Osteoblast (primary cell): ENCODE measurements around the gene PTPRH. TPM values are rescaled to one million over a fixed set of nuclear protein-coding genes. Genes with fewer than 3 reads are reported as not detected.

Experiments
- DNase-seq: peaks from one replicate; pipeline ENCODE4 v3.0.0; 2011; ENCODE audit warnings: low spot score, mixed read lengths; ENCODE audit not compliant: insufficient read length; ENCODE audit errors: missing footprints
- H2AFZ ChIP-seq: 2 replicates; pipeline ENCODE4 v1.6.0; 2011; ENCODE audit warnings: mild to moderate bottlenecking, low read length
- H3K27ac ChIP-seq: 2 replicates; pipeline ENCODE4 v1.5.1; 2011; ENCODE audit warnings: mild to moderate bottlenecking, low read depth, low read length, moderate library complexity
- H3K27me3 ChIP-seq: 2 replicates; pipeline ENCODE4 v1.6.0; 2012; ENCODE audit warnings: mild to moderate bottlenecking, control low read depth, inconsistent platforms, low read length, moderate library complexity; ENCODE audit not compliant: insufficient read depth
- H3K36me3 ChIP-seq: 2 replicates; pipeline ENCODE4 v1.5.1; 2011; ENCODE audit warnings: mild to moderate bottlenecking, low read length, control low read depth, moderate library complexity; ENCODE audit not compliant: insufficient read depth
- H3K4me1 ChIP-seq: 2 replicates; pipeline ENCODE4 v1.5.1; 2011; ENCODE audit warnings: mild to moderate bottlenecking, low read length, control low read depth, moderate library complexity; ENCODE audit not compliant: insufficient read depth
- H3K4me2 ChIP-seq: 2 replicates; pipeline ENCODE4 v1.6.0; 2011; ENCODE audit warnings: mild to moderate bottlenecking, low read length; ENCODE audit not compliant: insufficient read depth
- H3K4me3 ChIP-seq: fragments of 200-600 bp; sonication (generic); 3 replicates; pipeline ENCODE4 v1.5.1; 2012; ENCODE audit warnings: mild to moderate bottlenecking, low read length, inconsistent platforms; ENCODE audit not compliant: insufficient read depth
- H3K79me2 ChIP-seq: 2 replicates; pipeline ENCODE4 v1.6.0; 2012; ENCODE audit warnings: mild to moderate bottlenecking, low read length, control low read depth, inconsistent platforms; ENCODE audit not compliant: insufficient read depth
- H3K9me3 ChIP-seq: 2 replicates; pipeline ENCODE4 v1.5.1; 2011; ENCODE audit warnings: low read depth, low read length, control low read depth
- H4K20me1 ChIP-seq: 2 replicates; pipeline ENCODE4 v1.6.0; 2012; ENCODE audit warnings: mild to moderate bottlenecking, low read length, control low read depth; ENCODE audit not compliant: insufficient read depth
- total RNA-seq: library from RNA; depleted of rRNA; stranded (reverse); fragments of >200 nt; gene quantifications from 2 replicates; pipeline ENCODE4 v1.2.3, GENCODE V29; 2012
- TF ChIP-seq, protein P1 (sequence below): IDR thresholded peaks from 2 replicates; pipeline ENCODE4 v1.5.1; 2011; ENCODE audit warnings: mild to moderate bottlenecking, low read depth, low read length, moderate library complexity; ENCODE audit errors: extremely low read depth

Gene PTPRH
- total RNA-seq, 1 donor = 1.1 TPM

DNA sequence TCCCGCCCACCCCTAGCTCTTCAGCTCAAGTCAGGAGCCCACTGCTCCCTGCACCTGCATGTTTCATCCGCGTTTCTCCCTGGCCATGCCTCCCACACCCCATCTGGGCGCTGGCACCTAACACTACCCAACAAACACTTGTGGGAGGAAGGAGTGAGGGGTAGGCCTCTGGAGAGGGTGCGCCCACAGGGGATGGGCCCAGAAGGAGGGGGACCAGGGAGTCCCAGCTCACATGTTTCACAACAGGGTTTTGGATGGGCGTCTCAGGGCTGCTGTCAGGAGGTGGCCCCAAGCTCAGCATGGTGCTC, 31.4 kb upstream of the PTPRH start:
- Histone ChIP-seq H3K79me2 (peaks cover 10% of the 10 kb centered on the region), H3K27me3 (no peaks in the 10 kb centered on the region), H3K4me2 (no peak overlapping the region), H3K27ac (no peak overlapping the region), H3K4me3 (no peak overlapping the region), H4K20me1 (peaks cover 8% of the 10 kb centered on the region), H2AFZ (no peak overlapping the region), H3K36me3 (peaks cover 76% of the 10 kb centered on the region), H3K4me1 (no peaks in the 10 kb centered on the region), H3K9me3 (no peaks in the 10 kb centered on the region)
- DNase-seq = peak; percentile 34
- TF ChIP-seq, protein P1, sequence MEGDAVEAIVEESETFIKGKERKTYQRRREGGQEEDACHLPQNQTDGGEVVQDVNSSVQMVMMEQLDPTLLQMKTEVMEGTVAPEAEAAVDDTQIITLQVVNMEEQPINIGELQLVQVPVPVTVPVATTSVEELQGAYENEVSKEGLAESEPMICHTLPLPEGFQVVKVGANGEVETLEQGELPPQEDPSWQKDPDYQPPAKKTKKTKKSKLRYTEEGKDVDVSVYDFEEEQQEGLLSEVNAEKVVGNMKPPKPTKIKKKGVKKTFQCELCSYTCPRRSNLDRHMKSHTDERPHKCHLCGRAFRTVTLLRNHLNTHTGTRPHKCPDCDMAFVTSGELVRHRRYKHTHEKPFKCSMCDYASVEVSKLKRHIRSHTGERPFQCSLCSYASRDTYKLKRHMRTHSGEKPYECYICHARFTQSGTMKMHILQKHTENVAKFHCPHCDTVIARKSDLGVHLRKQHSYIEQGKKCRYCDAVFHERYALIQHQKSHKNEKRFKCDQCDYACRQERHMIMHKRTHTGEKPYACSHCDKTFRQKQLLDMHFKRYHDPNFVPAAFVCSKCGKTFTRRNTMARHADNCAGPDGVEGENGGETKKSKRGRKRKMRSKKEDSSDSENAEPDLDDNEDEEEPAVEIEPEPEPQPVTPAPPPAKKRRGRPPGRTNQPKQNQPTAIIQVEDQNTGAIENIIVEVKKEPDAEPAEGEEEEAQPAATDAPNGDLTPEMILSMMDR = no peak

DNA sequence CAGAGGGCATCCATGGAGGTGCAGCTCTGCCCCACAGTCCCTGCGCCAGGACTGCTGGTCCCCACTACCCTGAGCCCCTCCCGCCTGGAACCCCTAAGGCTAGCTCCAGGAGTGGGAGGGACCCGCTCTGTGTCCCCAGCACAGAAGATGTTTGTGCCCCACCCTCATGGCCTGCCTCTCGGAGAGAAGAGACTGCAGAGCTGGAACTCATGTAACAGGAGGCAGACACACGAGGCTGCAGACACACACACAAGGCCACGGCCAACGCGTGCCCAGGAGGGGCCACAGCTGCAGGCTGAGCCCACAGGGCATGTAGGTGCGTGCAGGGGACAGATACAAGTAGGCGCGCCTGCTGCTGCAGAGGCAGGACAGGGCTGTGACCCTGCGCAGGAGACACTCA, 29.7 kb upstream of the PTPRH start:
- Histone ChIP-seq H3K27me3 (no peaks in the 10 kb centered on the region), H3K27ac (no peak overlapping the region), H4K20me1 (peaks cover 14% of the 10 kb centered on the region), H3K79me2 (peaks cover under 1% of the 10 kb centered on the region), H3K36me3 (peaks cover 76% of the 10 kb centered on the region), H2AFZ (no peak overlapping the region), H3K4me2 (no peak overlapping the region), H3K9me3 (no peaks in the 10 kb centered on the region), H3K4me3 (no peak overlapping the region), H3K4me1 (no peaks in the 10 kb centered on the region)
- TF ChIP-seq, protein P1 = no peak
- peak; percentile 50 for DNase-seq

DNA sequence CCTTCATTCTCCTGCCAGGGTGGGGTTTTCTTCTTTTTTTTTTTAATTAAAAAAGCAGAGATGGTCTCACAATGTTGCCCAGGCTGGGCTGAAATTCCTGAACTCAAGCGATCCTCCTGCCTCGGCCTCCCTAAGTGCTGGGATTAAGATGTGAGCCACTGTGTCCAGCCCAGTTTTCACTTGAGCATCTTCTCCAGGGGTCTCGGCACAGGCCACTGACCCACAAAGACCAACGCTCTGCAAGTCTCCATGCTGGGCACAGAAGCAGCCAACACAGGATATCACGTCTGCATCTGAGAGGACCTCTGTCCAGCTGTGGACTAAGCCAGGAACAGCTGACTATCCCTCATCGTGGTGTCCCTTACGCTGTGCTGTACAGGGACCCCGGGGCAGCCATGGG, 28.7 kb upstream of the PTPRH start:
- Histone ChIP-seq H3K4me1 (no peaks in the 10 kb centered on the region), H3K4me2 (no peak overlapping the region), H3K27me3 (no peaks in the 10 kb centered on the region), H4K20me1 (peaks cover 13% of the 10 kb centered on the region), H2AFZ (no peak overlapping the region), H3K9me3 (no peaks in the 10 kb centered on the region), H3K36me3 (peaks cover 78% of the 10 kb centered on the region), H3K27ac (no peak overlapping the region), H3K79me2 (no peaks in the 10 kb centered on the region), H3K4me3 (no peak overlapping the region)
- TF ChIP-seq, protein P1 = no peak
- DNase-seq = peak; percentile 69

DNA sequence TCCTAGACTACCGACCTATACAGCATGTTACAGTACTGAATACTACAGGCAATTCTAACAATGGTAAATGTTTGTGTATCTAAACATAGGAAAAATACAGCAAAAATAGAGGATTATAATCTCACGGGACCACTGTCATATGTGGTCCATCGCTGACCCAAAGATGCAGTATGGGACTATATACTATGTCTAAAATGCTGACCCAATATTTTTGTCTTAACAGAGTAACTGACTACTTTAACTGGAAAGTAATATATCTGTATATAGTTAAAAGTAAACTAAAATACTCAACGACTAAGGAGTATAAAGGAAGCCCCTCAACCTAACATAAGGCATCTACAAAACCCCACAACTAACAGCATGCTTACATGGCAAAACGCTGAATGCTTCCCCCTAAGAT, 23.7 kb upstream of the PTPRH start:
- H3K27me3 ChIP-seq = no peaks in the 10 kb centered on the region
- no peaks in the 10 kb centered on the region for H3K9me3 ChIP-seq
- H3K36me3 ChIP-seq = peaks cover 53% of the 10 kb centered on the region
- H3K79me2 ChIP-seq = no peaks in the 10 kb centered on the region
- TF ChIP-seq, protein P1 = no peak
- H3K27ac ChIP-seq = no peak overlapping the region
- peak; percentile 35 for DNase-seq
- H4K20me1 ChIP-seq = peaks cover 18% of the 10 kb centered on the region
- no peak overlapping the region for H3K4me2 ChIP-seq
- no peak overlapping the region for H2AFZ ChIP-seq
- no peaks in the 10 kb centered on the region for H3K4me1 ChIP-seq
- no peak overlapping the region for H3K4me3 ChIP-seq
